ENCODE measurements around the gene FGD6. TPM values are rescaled to one million over a fixed set of nuclear protein-coding genes. Genes with fewer than 3 reads are reported as not detected.
A peak's percentile ranks its signal among the peaks of the same experiment; 100 is the strongest.
"Not testable (repeated sequence)": the region's sequence is repeated elsewhere in the genome, so short reads cannot be mapped to it uniquely, and the experiment has no call there.

FGD6 gene
- total RNA-seq, 3 donors from 2014 or later, result 20.5 to 52.1 (median 24.2) TPM

DNA sequence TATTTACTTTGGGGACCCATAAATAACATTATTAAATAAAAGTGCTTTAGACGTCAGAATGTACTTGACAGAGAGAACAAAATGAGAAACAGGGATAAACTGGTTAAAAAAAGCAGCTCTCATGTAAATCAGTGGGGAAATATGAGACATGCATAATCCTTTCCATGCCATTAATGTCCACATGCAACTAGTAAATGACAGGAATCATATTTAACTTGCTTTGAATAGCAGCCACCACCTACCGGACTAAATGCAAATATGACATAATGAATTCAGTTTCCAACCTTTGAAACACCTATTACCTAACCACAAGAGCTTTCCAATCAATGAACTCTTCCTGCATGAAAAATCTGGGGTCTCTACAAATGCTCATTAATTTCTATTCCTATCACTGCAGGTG, 19.6 kb downstream of the FGD6 start:
- no peak overlapping the region for H3K4me3 ChIP-seq
- H3K36me3 ChIP-seq (ENCODE audit: low read depth), result no peaks in the 10 kb centered on the region
- H3K4me1 ChIP-seq (ENCODE audit: low read depth), result peaks cover 17% of the 10 kb centered on the region
- DNase-seq (no peak), ATAC-seq (no peak)
- H3K9me3 ChIP-seq, result no peaks in the 10 kb centered on the region
- intact Hi-C loops (cut with DNase I, micrococcal nuclease), result no loop called here
- TF ChIP-seq CTCF (IDR thresholded peaks at IDR 0.05), result no peak

DNA sequence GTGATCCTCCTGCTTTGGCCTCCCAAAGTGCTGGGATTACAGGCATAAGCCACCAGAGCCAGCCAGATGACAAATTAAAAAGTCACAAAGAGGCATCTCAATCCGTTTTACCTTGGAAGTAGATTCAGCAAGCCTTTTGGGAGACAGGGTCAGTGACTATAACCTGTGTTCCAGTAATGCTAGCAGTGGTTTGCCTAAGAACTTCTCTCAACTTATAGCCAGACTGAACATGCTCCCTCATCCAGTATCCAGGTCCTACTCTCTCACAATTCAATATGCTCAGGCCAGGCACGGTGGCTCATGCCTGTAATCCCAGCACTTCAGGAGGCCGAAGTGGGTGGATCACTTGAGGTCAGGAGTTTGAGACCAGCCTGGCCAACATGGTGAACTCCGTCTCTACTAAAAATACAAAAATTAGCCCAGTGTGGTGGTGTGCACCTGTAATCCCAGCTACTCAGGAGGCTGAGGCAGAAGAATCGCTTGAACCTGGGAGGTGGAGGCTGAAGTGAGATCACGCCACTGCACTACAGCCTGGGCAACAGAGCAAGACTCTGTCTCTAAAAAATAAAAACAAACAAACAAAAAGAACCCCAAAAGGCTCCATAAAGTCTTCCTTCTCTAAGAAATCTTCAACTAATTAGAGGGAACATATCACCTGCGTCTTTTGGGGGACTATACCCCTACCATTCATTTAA, 20.2 kb downstream of the FGD6 start:
- intact Hi-C loops (cut with DNase I, micrococcal nuclease); H3K9me3 ChIP-seq; DNase-seq; H3K4me3 ChIP-seq; ATAC-seq; H3K36me3 ChIP-seq (ENCODE audit: low read depth): not testable (repeated sequence)
- H3K4me1 ChIP-seq (ENCODE audit: low read depth), result peaks cover 17% of the 10 kb centered on the region

GRCh38 chr12:95195122-95195521, 22.1 kb downstream of the FGD6 start:
- intact Hi-C loops (cut with DNase I, micrococcal nuclease), result no loop called here
- H3K4me3 ChIP-seq, result no peak overlapping the region
- DNase-seq, result no peak
- no peaks in the 10 kb centered on the region for H3K9me3 ChIP-seq
- H3K36me3 ChIP-seq (ENCODE audit: low read depth), result no peaks in the 10 kb centered on the region
- peaks cover 11% of the 10 kb centered on the region for H3K4me1 ChIP-seq (ENCODE audit: low read depth)
- TF ChIP-seq CTCF (IDR thresholded peaks at IDR 0.05), result no peak
- ATAC-seq, result no peak

- intact Hi-C loops (cut with DNase I, micrococcal nuclease), result no loop called here
- Histone ChIP-seq H3K4me1 (ENCODE audit: low read depth) (peaks cover 7% of the 10 kb centered on the region), H3K4me3 (no peak overlapping the region), H3K9me3 (no peaks in the 10 kb centered on the region), H3K36me3 (ENCODE audit: low read depth) (no peaks in the 10 kb centered on the region)
- no peak for DNase-seq
- no peak for ATAC-seq
- no peak for TF ChIP-seq CTCF (IDR thresholded peaks at IDR 0.05)
These were observed 24.1 kb downstream of the FGD6 start for GRCh38 chr12:95193139-95193538.

DNA sequence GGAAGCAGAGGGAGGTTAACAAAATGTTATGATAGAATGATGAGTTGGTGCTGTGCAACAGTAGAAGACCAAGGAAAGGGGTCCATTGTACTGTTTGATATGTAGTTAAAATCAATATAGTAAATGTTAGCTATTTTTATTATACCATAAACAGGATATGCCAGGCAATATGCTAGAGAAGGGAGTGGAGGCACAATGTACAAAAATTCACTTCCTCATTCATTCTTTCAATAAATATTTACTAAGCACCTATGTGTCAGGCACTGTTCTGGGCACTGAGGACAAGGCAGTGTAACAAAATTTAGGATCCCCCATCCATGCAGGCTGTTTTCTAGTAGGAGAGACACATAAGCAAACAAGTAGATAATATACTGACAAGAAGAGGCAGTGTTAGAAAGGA, 25.0 kb downstream of the FGD6 start:
- H3K4me3 ChIP-seq, result no peak overlapping the region
- no peaks in the 10 kb centered on the region for H3K36me3 ChIP-seq (ENCODE audit: low read depth)
- DNase-seq (no peak), ATAC-seq (peak; percentile 80)
- no peaks in the 10 kb centered on the region for H3K9me3 ChIP-seq
- intact Hi-C loops (cut with DNase I, micrococcal nuclease), result no loop called here
- H3K4me1 ChIP-seq (ENCODE audit: low read depth), result peaks cover 7% of the 10 kb centered on the region
- TF ChIP-seq CTCF (IDR thresholded peaks at IDR 0.05), result no peak

DNA sequence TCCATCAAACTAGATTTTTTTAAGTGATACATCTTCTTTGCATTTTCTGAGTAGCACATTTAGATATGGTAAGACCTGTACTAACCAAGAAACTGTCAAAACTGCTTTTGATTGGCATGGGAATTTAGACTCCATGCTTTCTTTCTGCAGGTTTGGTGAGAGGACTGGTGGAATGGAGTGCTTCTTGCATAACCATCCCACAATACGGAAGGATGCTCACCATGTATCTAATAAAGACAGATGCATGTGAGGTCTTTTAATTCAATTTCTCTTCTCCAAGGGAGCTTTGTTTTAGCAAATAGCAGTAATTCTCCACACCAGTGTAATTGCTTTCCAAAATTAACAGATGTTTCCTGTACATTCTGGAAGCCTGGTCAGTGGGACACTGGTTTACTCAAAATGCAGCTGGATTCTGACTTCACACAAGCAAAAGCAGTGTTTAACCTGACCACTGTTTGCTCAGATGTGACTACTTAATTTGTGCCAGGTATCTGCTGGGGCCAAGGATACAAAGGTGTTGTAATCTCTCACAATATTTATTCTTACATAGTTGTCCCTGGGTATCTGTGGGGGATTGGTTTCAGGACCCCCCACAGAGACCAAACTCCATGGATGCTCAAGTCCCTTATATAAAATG, 26.1 kb downstream of the FGD6 start:
- H3K9me3 ChIP-seq, result no peaks in the 10 kb centered on the region
- peaks cover 7% of the 10 kb centered on the region for H3K4me1 ChIP-seq (ENCODE audit: low read depth)
- DNase-seq (no peak), ATAC-seq (no peak)
- no peaks in the 10 kb centered on the region for H3K36me3 ChIP-seq (ENCODE audit: low read depth)
- no peak overlapping the region for H3K4me3 ChIP-seq
- intact Hi-C loops (cut with DNase I, micrococcal nuclease), result no loop called here
- TF ChIP-seq CTCF (IDR thresholded peaks at IDR 0.05), result no peak

Data from mucosa of descending colon (tissue), 3 donors.